NCI-H2107 (cell line): ENCODE results near the gene GJB6.

Experiments
- DNase-seq: peaks from one replicate; lab custom pipeline; 2025; lab: John Stamatoyannopoulos, UW

The GJB6 gene

DNA sequence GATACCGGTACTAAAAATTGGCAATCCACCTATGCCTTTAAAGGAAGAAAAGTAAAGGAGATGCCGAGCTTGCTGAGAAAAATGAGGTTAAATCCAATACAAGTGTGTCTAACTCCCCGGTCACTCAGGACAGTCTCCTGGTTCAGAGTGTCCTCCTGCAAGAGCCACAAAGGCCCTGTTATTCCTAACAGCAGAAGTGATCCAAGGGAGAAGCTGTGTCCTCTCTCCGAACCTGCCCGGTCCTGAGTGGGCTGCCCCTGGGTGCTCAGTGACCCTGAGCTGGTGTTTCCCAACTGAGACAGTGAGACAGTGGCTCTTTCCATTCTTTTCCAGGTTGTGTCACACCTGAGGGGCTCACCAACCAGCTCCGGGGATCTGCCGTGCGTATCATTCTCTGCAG is 4.8 kb downstream of the GJB6 start:
- no peak for DNase-seq

GRCh38 chr13:20222553-20222952 is 9.6 kb downstream of the GJB6 start:
- DNase-seq: no peak

DNA sequence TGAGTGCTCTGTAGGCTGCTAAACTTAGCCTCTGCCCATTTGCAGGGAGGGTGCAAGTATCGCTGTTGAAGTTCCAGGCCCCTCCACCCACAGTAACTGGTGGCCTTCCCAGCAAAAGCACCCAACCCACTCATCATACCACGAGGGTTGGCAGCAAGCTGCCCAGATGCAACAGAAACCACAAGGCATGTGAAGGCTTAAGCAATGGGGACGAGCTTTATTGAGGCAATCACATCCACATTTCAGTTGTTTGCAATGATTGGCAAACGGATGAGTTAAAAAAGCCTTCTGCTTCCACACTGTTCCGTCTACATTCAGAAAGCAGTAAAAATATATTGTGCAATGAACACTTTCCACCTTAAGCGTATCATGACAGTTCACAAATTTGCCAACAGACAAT is 10.3 kb downstream of the GJB6 start:
- DNase-seq: no peak

DNA sequence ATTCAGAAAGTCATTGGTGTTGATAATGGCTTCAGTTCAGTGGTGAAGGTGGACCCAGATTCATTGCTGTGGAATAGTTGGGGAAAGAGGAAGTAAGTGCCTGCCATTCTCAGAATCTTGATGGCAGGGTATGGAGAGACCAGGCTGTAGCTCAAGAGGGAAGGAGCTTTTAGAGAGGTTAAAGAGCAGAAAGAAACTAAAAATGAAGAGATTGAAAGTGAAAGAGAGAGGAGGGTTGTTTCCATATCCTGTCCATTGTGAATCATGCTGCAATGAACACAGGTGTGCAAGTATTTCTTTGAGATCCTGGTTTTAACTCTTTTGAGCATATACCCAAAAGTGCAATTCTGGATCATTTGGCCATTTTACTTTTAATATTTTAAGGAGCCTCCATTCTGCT is 12.5 kb downstream of the GJB6 start:
- DNase-seq: no peak

DNA sequence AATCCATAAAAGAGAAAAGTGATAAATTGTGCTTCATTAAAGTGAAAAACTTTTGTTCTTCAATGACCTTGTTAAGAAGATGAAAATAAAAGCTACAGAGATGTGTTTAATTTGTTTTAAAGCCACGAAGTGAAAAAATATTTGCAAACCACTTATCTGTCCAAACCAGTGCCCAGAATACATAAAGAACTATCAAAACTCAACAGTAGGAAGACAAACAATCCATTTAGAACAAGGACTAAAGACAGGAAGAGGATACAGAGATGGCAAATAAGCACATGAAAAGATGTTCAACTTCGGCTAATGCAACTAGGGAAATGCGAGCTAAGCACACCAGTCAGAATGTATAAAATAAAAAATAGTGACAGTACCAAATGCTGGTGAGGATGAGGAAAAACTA is 15.0 kb downstream of the GJB6 start:
- no peak for DNase-seq

GRCh38 chr13:20209948-20210347 is 22.2 kb downstream of the GJB6 start:
- DNase-seq: no peak

DNA sequence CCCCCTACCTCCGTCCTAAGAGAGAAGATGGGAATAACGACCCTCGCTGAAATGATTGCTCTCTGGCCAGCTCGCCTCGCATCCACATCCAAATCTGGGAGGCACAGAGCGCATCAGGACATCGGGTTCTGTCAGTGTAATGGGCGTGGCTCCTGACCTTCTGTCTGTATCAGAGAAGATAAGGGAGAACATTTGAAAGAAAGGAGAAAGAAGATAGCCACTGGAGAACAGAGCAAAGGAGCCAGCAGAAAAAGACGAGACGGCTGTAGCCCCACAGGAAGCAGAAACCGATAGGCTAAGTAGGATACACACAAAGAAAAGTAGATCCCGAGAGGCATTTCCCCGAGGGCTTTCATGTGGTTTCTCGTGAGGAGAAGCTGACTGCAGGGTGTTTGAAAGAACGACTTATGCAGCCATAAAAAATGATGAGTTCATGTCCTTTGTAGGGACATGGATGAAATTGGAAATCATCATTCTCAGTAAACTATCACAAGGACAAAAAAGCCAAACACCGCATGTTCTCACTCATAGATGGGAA is 25.4 kb downstream of the GJB6 start:
- DNase-seq: no peak

GRCh38 chr13:20206065-20206697 is 25.9 kb downstream of the GJB6 start:
- no peak for DNase-seq

DNA sequence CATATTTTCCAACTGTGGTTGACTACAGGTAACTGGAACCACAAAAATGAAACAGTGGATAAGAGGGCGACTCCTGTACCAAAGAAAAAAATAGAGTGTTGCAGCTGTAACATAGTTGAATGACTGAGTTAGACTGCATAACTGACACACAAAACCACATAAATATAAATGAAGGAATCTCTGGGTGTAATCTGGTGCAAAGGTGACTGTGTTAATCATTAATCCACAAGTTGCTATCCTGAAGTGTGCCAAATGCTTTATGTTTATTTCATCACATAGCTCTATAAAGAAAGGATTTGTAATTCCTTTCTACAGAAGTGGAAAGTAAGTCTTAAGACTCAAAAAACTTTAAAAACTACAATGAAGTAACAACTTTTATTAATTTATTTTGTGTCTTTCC is 33.3 kb downstream of the GJB6 start:
- no peak for DNase-seq

- no peak for DNase-seq
Observed at GRCh38 chr13:20197361-20197834, 34.7 kb downstream of the GJB6 start.

- no peak for DNase-seq
Observed at GRCh38 chr13:20195801-20196200, 36.3 kb downstream of the GJB6 start.

GRCh38 chr13:20193907-20194631 is 38.0 kb downstream of the GJB6 start:
- DNase-seq: no peak

- DNase-seq: no peak
Observed at GRCh38 chr13:20193162-20193906, 38.8 kb downstream of the GJB6 start.

DNA sequence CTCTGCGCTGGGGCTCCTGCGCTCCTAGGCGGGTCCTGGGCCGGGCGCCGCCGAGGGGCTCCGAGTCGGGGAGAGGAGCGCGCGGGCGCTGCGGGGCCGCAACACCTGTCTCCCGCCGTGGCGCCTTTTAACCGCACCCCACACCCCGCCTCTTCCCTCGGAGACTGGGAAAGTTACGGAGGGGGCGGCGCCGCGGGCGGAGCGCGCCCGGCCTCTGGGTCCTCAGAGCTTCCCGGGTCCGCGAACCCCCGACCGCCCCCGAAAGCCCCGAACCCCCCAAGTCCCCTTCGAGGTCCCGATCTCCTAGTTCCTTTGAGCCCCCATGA is 39.3 kb downstream of the GJB6 start, which contains the start of gene GJB2:
Gene GJB2, minus strand, starts transcription at position 103 of the 326 bp plus-strand sequence. CDS start 3,357 bp downstream, outside the sequence.
- no peak for DNase-seq

GRCh38 chr13:20192158-20192835 is 39.8 kb downstream of the GJB6 start:
- DNase-seq: no peak

- no peak for DNase-seq
Observed at GRCh38 chr13:20191311-20192157, 40.6 kb downstream of the GJB6 start.

DNA sequence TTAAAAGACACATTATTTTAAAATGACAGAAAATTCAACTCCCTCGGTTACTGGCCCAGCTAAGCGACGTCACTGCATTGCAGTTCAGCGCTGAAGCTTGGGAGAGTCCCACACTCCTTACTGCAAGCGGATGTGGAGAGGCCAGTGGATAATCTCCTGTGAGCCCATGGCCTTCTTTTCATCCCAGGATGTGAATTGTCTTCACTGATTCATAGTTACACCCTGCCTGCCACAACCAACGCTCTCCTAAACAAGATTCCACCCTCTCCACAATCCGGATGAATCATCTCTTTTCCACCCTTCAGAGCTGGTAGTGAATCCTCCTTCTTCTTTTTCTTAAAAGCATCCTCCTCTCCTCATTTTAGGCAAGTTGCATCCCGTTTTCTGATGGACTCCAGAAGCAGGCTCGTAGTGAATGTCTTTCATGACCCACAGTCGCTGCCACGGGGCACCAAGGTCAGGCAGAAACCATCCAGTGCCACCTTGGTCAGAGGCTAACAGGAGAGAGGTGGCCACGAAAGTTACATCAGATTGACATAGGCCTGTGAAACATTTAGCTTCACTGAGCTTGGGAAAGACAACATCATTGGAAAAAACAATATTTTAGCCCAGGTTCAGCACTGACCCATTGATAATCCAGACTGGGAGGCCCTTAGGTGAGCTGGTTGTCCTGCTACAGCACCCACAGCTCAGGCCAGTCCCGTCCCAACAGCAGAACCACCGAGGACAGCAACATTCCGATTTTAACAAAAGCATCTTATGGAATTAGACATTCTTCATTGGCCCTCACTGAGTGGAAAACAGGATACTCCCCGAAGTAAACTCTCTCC is 41.4 kb downstream of the GJB6 start:
- DNase-seq: no peak

DNA sequence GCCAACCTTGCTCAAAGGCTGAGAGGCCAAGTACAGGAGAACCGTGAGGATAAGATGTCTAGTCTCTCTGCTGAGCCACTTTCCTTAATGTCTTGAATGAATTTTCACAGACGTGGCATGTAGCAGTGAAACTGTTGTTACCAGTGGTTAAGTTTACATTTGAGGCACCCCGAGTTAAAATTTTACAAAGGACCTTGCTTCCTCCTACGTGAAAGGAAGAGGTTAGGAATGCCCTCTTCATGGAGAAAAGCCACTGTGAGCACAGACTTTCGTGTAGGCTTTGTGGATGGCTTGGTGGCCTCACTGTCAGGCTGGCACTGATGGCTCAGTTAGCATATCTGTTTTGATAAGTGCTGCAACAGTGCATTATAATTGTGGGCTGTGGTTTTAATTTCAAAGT is 42.0 kb downstream of the GJB6 start:
- DNase-seq: no peak

- no peak for DNase-seq
Observed at GRCh38 chr13:20188667-20189553, 43.2 kb downstream of the GJB6 start.
